Nephron progenitor cell (in vitro differentiated cells): ENCODE results near the gene SCNN1A.

Experiments used
- DNase-seq: peaks from one replicate; pipeline ENCODE4 v3.0.0; 2021
- H3K27ac Mint-ChIP-seq: 2 replicates; pipeline ENCODE4 v1.8.0; 2021; ENCODE audit warnings: mild to moderate bottlenecking, moderate library complexity, mixed read lengths
- H3K27me3 Mint-ChIP-seq: 2 replicates; pipeline ENCODE4 v1.8.0; 2021; ENCODE audit warnings: mild to moderate bottlenecking, low read depth, mixed read lengths; ENCODE audit not compliant: poor library complexity
- H3K36me3 Mint-ChIP-seq: 2 replicates; pipeline ENCODE4 v1.8.0; 2021; ENCODE audit warnings: low read depth, mixed read lengths
- H3K4me1 Mint-ChIP-seq: 2 replicates; pipeline ENCODE4 v1.8.0; 2021; ENCODE audit warnings: mixed read lengths
- H3K4me3 Mint-ChIP-seq: 2 replicates; pipeline ENCODE4 v1.8.0; 2021; ENCODE audit warnings: mild to moderate bottlenecking, moderate library complexity, mixed read lengths
- H3K9me3 Mint-ChIP-seq: 2 replicates; pipeline ENCODE4 v1.8.0; 2021; ENCODE audit warnings: mild to moderate bottlenecking, moderate library complexity, mixed read lengths
- CTCF ChIP-seq: fragments of 200-600 bp; sonication (generic); IDR thresholded peaks from 2 replicates; pipeline ENCODE4 v1.5.0; 2021; ENCODE audit warnings: antibody characterized with exemption

The SCNN1A gene

DNA sequence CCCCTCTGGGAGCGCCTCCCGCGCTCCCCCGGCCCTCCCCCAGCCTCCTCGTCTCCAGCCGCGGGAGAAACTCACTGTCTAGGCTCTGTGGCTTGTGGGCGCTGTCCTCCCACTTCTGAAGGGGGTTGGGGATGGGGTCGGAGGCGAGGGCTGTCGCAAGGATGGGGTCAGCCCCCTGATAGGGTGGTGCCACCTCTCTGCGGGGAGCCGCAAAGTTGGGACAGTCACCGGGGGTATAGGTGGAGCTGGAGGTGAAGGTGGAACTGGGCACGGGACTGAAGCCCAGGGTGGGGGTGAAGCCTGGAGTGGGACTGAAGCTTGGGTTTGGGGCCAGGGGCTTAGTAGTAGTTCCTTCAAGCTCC lies 45.7 kb downstream of the SCNN1A start:
- no peak overlapping the region for H3K4me3 Mint-ChIP-seq
- H3K27me3 Mint-ChIP-seq: no peaks in the 10 kb centered on the region
- H3K27ac Mint-ChIP-seq: peak overlapping the region; percentile 13
- H3K36me3 Mint-ChIP-seq: peaks cover 50% of the 10 kb centered on the region
- H3K9me3 Mint-ChIP-seq: no peaks in the 10 kb centered on the region
- DNase-seq: no peak
- TF ChIP-seq CTCF: no peak
- H3K4me1 Mint-ChIP-seq: peaks cover 25% of the 10 kb centered on the region

DNA sequence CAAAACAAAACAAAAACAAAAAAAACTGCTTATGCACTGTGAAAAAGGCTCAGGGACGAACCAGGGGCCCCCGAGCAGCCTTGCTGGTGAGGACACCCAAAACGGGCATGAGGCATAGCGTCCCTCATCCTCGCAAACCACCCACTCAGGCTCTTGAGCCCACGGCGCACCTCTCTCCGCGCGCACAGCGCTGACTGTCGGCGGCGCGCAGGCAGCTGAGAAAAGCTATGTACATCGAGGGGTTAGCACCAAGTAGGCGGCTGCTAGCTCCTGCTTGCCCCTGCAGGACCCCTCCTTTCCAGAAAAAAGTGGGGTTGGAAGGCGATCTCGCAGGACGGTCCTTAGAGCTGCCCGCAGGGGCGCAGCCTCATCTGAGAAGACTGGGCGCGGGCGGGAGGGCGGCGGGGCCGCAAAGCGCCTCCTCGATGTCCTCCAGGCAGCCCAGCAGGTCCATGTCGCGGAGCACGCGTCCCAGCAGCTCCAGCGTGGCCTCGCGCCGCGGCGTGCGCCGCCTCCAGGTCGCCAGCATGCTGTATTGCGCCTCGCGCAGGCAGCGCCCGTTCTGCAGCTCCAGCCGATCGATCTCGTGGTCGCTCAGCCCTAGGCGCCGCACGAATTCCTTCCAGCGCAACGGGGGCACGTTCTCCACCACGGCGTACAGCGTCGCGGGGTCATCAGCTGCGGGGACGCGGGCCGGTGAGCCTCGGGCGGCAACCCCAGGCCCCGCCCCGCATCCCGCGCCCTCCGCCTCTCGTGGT lies 46.2 kb downstream of the SCNN1A start:
- DNase-seq: no peak
- no peaks in the 10 kb centered on the region for H3K9me3 Mint-ChIP-seq
- no peak for TF ChIP-seq CTCF
- peaks cover 31% of the 10 kb centered on the region for H3K4me1 Mint-ChIP-seq
- H3K27ac Mint-ChIP-seq: no peak overlapping the region
- no peak overlapping the region for H3K4me3 Mint-ChIP-seq
- no peaks in the 10 kb centered on the region for H3K27me3 Mint-ChIP-seq
- peaks cover 45% of the 10 kb centered on the region for H3K36me3 Mint-ChIP-seq

DNA sequence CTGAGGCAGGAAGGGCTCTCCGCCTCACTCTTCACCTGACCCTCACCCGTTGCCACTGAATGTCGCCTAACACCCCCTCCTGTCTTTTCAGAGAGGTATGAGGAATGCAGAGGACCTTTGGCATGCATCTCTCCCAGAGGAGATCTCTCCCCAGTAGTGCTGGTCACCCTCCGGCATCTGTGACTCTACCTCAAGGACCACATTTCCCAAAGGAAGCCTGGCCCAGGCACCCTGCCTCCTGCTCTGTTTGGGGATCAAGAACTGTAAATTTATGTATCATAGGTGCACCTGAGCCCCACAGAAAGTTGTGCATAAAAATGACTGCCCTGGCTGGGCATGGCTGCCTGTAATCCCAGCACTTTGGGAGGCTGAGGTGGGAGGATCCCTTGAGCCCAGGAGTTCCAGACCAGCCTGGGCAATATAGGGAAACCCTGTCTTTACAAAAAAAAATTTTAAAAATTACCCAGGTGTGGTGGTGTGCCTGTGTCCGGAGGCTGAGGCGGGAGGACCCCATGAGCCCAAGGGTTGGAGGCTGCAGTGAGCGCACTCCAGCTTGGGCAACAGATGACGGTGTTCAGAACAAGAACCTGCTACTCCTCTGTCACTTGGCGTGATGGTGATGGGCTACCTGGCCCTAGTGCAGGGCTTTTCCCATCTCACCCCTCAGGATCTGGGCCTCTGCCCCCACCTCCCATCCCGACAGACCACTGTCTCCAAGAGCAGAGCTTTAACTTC lies 47.2 kb downstream of the SCNN1A start:
- no peak overlapping the region for H3K4me3 Mint-ChIP-seq
- no peak for TF ChIP-seq CTCF
- H3K27me3 Mint-ChIP-seq: peaks cover 8% of the 10 kb centered on the region
- H3K9me3 Mint-ChIP-seq: no peaks in the 10 kb centered on the region
- DNase-seq: no peak
- H3K36me3 Mint-ChIP-seq: peaks cover 36% of the 10 kb centered on the region
- H3K4me1 Mint-ChIP-seq: peaks cover 40% of the 10 kb centered on the region
- H3K27ac Mint-ChIP-seq: peak overlapping the region; percentile 83

DNA sequence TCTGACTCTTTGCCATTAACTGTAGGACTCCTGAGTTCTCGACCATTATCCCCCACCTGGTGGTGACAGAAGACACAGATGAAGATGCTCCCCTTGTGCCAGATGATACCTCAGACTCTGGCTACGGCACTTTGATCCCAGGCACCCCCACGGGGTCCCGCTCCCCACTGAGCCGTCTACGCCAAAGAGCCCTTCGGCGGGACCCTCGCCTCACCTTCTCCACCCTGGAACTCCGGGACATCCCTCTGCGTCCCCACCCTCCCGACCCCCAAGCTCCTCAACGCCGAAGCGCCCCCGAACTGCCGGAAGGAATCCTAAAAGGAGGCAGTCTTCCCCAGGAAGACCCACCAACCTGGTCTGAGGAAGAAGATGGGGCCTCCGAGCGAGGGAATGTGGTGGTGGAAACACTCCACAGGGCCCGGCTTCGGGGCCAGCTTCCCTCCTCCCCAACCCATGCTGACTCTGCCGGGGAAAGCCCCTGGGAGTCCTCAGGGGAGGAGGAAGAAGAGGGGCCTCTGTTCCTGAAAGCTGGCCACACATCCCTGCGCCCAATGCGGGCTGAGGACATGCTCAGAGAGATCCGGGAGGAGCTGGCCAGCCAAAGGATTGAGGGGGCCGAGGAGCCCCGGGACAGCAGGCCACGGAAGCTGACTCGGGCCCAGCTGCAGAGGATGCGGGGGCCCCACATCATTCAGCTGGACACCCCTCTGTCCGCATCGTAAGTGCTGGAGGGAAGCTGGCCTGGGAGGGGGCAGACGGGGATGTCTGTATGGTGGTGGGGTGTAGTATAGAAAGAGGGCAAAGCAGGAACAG lies 47.9 kb downstream of the SCNN1A start:
- Mint-ChIP-seq H3K4me1 (peaks cover 44% of the 10 kb centered on the region), H3K9me3 (no peaks in the 10 kb centered on the region), H3K27ac (peak overlapping the region; percentile 66), H3K4me3 (no peak overlapping the region), H3K27me3 (peaks cover 8% of the 10 kb centered on the region), H3K36me3 (peaks cover 29% of the 10 kb centered on the region)
- no peak for DNase-seq
- no peak for TF ChIP-seq CTCF

- Mint-ChIP-seq H3K36me3 (peaks cover 23% of the 10 kb centered on the region), H3K4me1 (peaks cover 51% of the 10 kb centered on the region), H3K27ac (peak overlapping the region; percentile 93), H3K9me3 (no peaks in the 10 kb centered on the region), H3K27me3 (peaks cover 13% of the 10 kb centered on the region), H3K4me3 (peak overlapping the region; percentile 53)
- peak; percentile 41 for TF ChIP-seq CTCF
- peak; percentile 52 for DNase-seq
Observed at GRCh38 chr12:6326316-6327228, 48.8 kb downstream of the SCNN1A start.
